Measurements from ENCODE around the gene GRM1.

Gene GRM1

DNA sequence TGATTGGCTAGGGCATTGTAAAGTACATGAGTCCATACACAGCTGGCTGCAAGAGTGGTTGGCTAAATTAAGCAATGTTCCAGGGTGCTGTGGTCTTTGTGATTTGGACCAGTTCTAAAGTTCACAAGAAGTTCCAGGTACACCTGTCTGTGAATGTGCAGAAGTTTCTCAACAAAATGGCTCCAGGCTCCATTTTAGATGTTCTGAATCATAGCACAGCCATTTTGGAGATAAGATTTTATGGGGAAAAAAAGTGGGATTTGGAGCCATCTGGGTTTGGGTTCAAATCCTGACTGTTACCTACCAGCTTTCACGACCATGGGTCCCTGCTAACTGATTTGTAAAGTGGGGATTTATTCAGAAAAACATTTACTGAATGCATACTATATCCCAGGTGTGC is 82.1 kb downstream of the GRM1 start:
- Histone ChIP-seq H3K36me3 (ENCODE audit: insufficient read depth, low read length) (no peaks in the 10 kb centered on the region), H3K9me3 (ENCODE audit: low read depth, low read length) (no peaks in the 10 kb centered on the region), H3K27ac (no peak overlapping the region), H3K9ac (ENCODE audit: insufficient read length) (no peak overlapping the region), H3K4me3 (no peak overlapping the region)
- no peak for TF ChIP-seq POLR2AphosphoS5 (IDR thresholded peaks at IDR 0.05; ENCODE audit: borderline replicate concordance, low read depth, low read length)
- TF ChIP-seq EZH2 (IDR thresholded peaks at IDR 0.05), result no peak
- TF ChIP-seq FOXP2 (optimal IDR thresholded peaks at IDR 0.05; ENCODE audit: control extremely low read depth, extremely low read length, insufficient read depth), result no peak
- DNase-seq (ENCODE audit: low read depth, low spot score), result no peak

DNA sequence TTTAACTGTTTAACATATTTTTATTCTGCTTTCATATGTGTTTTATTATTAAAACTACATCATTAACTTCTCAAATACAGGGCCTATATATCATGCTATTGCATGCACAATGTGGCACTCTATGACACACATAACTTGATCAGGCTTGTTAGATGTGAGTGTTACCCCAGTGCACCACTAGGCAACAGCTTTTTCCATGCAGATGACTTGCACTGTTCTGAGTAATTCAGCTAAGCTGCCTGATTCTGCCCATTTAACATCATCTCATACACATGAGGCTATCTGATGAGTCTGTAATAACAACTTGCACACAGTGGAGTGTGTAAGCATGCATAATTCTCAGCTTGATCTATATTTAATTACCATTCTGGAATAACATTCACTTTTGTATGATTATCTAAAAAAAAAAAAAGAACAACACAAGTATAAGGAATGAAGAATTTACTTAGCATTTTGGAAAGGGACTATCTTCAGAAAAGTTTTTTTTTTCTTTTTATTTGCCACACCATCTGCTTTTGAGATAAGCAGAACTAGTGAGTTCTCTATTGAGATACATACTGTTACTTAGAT is 83.1 kb downstream of the GRM1 start:
- Histone ChIP-seq H3K4me3 (no peak overlapping the region), H3K9me3 (ENCODE audit: low read depth, low read length) (no peaks in the 10 kb centered on the region), H3K27ac (no peak overlapping the region), H3K9ac (ENCODE audit: insufficient read length) (no peak overlapping the region), H3K36me3 (ENCODE audit: insufficient read depth, low read length) (no peaks in the 10 kb centered on the region)
- no peak for DNase-seq (ENCODE audit: low read depth, low spot score)
- TF ChIP-seq POLR2AphosphoS5 (IDR thresholded peaks at IDR 0.05; ENCODE audit: borderline replicate concordance, low read depth, low read length) (no peak), FOXP2 (optimal IDR thresholded peaks at IDR 0.05; ENCODE audit: control extremely low read depth, extremely low read length, insufficient read depth) (no peak), EZH2 (IDR thresholded peaks at IDR 0.05) (no peak)

GRCh38 chr6:146113084-146113623 is 84.3 kb downstream of the GRM1 start:
- H3K27ac ChIP-seq, result no peak overlapping the region
- TF ChIP-seq POLR2AphosphoS5 (IDR thresholded peaks at IDR 0.05; ENCODE audit: borderline replicate concordance, low read depth, low read length) (no peak), EZH2 (IDR thresholded peaks at IDR 0.05) (no peak), FOXP2 (optimal IDR thresholded peaks at IDR 0.05; ENCODE audit: control extremely low read depth, extremely low read length, insufficient read depth) (no peak)
- no peaks in the 10 kb centered on the region for H3K36me3 ChIP-seq (ENCODE audit: insufficient read depth, low read length)
- no peak overlapping the region for H3K9ac ChIP-seq (ENCODE audit: insufficient read length)
- no peaks in the 10 kb centered on the region for H3K9me3 ChIP-seq (ENCODE audit: low read depth, low read length)
- no peak overlapping the region for H3K4me3 ChIP-seq
- DNase-seq (ENCODE audit: low read depth, low spot score), result no peak

GRCh38 chr6:146123616-146124015 is 94.8 kb downstream of the GRM1 start:
- DNase-seq (ENCODE audit: low read depth, low spot score), result no peak
- no peak overlapping the region for H3K27ac ChIP-seq
- no peak overlapping the region for H3K4me3 ChIP-seq
- H3K9me3 ChIP-seq (ENCODE audit: low read depth, low read length), result no peaks in the 10 kb centered on the region
- H3K9ac ChIP-seq (ENCODE audit: insufficient read length), result no peak overlapping the region
- H3K36me3 ChIP-seq (ENCODE audit: insufficient read depth, low read length), result no peaks in the 10 kb centered on the region
- no peak for TF ChIP-seq FOXP2 (optimal IDR thresholded peaks at IDR 0.05; ENCODE audit: control extremely low read depth, extremely low read length, insufficient read depth)
- no peak for TF ChIP-seq EZH2 (IDR thresholded peaks at IDR 0.05)
- TF ChIP-seq POLR2AphosphoS5 (IDR thresholded peaks at IDR 0.05; ENCODE audit: borderline replicate concordance, low read depth, low read length), result no peak

- no peak overlapping the region for H3K4me3 ChIP-seq
- H3K36me3 ChIP-seq (ENCODE audit: insufficient read depth, low read length), result no peaks in the 10 kb centered on the region
- DNase-seq (ENCODE audit: low read depth, low spot score), result no peak
- TF ChIP-seq FOXP2 (optimal IDR thresholded peaks at IDR 0.05; ENCODE audit: control extremely low read depth, extremely low read length, insufficient read depth) (no peak), POLR2AphosphoS5 (IDR thresholded peaks at IDR 0.05; ENCODE audit: borderline replicate concordance, low read depth, low read length) (no peak), EZH2 (IDR thresholded peaks at IDR 0.05) (no peak)
- no peak overlapping the region for H3K9ac ChIP-seq (ENCODE audit: insufficient read length)
- no peak overlapping the region for H3K27ac ChIP-seq
- H3K9me3 ChIP-seq (ENCODE audit: low read depth, low read length), result no peaks in the 10 kb centered on the region
Observed at GRCh38 chr6:146127447-146128215, 98.8 kb downstream of the GRM1 start.

GRCh38 chr6:146133866-146134265 is 105.0 kb downstream of the GRM1 start:
- H3K4me3 ChIP-seq, result no peak overlapping the region
- H3K27ac ChIP-seq, result no peak overlapping the region
- no peaks in the 10 kb centered on the region for H3K36me3 ChIP-seq (ENCODE audit: insufficient read depth, low read length)
- TF ChIP-seq POLR2AphosphoS5 (IDR thresholded peaks at IDR 0.05; ENCODE audit: borderline replicate concordance, low read depth, low read length) (no peak), FOXP2 (optimal IDR thresholded peaks at IDR 0.05; ENCODE audit: control extremely low read depth, extremely low read length, insufficient read depth) (no peak), EZH2 (IDR thresholded peaks at IDR 0.05) (no peak)
- no peaks in the 10 kb centered on the region for H3K9me3 ChIP-seq (ENCODE audit: low read depth, low read length)
- no peak overlapping the region for H3K9ac ChIP-seq (ENCODE audit: insufficient read length)
- DNase-seq (ENCODE audit: low read depth, low spot score), result no peak

DNA sequence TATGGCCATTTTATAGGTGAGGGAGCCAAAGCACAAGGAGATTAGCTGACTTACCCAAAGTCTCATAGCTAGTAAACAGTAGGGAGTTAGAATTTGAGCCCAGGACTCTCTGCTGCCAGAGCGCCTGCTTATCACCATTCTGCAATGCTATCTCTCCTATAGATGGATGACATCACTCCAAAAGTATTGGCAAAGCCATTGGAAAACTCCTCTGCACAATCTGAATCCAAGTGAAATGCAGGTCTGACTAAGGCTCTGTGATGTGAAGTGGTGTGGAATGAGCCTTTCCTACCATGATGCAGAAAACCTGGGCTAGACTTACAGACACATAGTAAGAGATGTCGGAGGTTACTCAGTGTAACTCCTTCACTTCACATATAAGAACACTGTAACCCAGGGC is 106.3 kb downstream of the GRM1 start:
- no peak for TF ChIP-seq FOXP2 (optimal IDR thresholded peaks at IDR 0.05; ENCODE audit: control extremely low read depth, extremely low read length, insufficient read depth)
- no peak for TF ChIP-seq EZH2 (IDR thresholded peaks at IDR 0.05)
- no peak for TF ChIP-seq POLR2AphosphoS5 (IDR thresholded peaks at IDR 0.05; ENCODE audit: borderline replicate concordance, low read depth, low read length)
- Histone ChIP-seq H3K27ac (no peak overlapping the region), H3K36me3 (ENCODE audit: insufficient read depth, low read length) (no peaks in the 10 kb centered on the region), H3K9ac (ENCODE audit: insufficient read length) (no peak overlapping the region), H3K4me3 (no peak overlapping the region), H3K9me3 (ENCODE audit: low read depth, low read length) (no peaks in the 10 kb centered on the region)
- DNase-seq (ENCODE audit: low read depth, low spot score), result no peak

- DNase-seq (ENCODE audit: low read depth, low spot score), result no peak
- TF ChIP-seq POLR2AphosphoS5 (IDR thresholded peaks at IDR 0.05; ENCODE audit: borderline replicate concordance, low read depth, low read length) (no peak), EZH2 (IDR thresholded peaks at IDR 0.05) (no peak), FOXP2 (optimal IDR thresholded peaks at IDR 0.05; ENCODE audit: control extremely low read depth, extremely low read length, insufficient read depth) (no peak)
- H3K4me3 ChIP-seq, result no peak overlapping the region
- H3K9ac ChIP-seq (ENCODE audit: insufficient read length), result no peak overlapping the region
- no peaks in the 10 kb centered on the region for H3K9me3 ChIP-seq (ENCODE audit: low read depth, low read length)
- H3K36me3 ChIP-seq (ENCODE audit: insufficient read depth, low read length), result no peaks in the 10 kb centered on the region
- H3K27ac ChIP-seq, result no peak overlapping the region
Observed at GRCh38 chr6:146146836-146147235, 118.0 kb downstream of the GRM1 start.
